ENCODE results near the gene FOXD3.

Gene FOXD3

DNA sequence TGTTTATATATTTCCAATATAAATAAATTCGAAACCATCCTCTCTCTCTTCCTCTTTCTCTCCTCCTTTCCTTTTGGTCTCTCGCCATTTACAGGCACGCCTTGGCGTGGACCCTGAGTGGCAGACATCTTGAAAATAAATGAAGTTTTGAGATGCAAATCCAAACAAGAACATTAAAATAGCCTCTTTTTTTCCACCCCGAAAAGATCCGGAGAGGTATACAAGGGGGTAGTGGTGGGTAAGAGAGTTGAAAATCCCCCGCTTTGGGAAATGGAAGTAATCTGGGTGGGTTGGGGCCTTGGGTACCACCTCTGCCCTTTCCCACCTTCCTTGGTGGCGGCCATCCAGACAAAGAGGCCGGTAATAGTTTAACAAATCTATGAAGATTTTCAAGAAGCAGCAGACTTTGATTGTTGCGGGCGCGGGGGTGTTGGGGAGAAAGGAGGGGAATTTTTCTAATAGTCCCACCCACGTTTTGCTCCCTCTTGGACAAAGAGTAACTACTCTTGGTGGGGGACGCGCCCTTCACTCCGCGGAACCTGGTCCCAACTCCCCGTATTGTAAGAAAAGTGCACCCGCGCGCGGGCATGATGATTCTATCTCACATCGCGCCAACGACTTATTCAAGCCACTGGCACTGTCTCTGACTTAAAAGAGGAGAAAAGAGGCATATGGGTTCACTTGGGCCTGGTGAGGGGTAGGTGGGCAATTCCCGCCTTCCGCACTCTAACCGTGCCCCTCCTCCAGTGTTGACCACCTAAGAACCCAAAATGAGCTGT lies 4.0 kb upstream of the FOXD3 start:
- Histone ChIP-seq H3K27ac (ENCODE audit: low read depth, low read length) (no peak overlapping the region), H3F3A (ENCODE audit: control insufficient read depth, insufficient read depth) (0 out of 2 replicates have a peak, but pooled peaks cover 3% of the 10 kb centered on the region), H3K36me3 (ENCODE audit: control insufficient read depth, low read length) (no peaks in the 10 kb centered on the region), H4K20me1 (ENCODE audit: control insufficient read depth, insufficient read depth, low read depth, low read length) (no peaks in the 10 kb centered on the region), H3K9me3 (ENCODE audit: control insufficient read depth, insufficient read depth, low read length) (peaks cover 4% of the 10 kb centered on the region; the same call in 1 of the 2 replicates), H3K4me3 (ENCODE audit: low read length) (peak overlapping the region; percentile 70), H3K27me3 (ENCODE audit: control insufficient read depth, low read length) (no peaks in the 10 kb centered on the region), H3K9me2 (replicated peaks; ENCODE audit: control insufficient read depth, low read length) (no peaks in the 10 kb centered on the region), H3K79me2 (ENCODE audit: control insufficient read depth, low read length) (no peaks in the 10 kb centered on the region), H3K4me1 (ENCODE audit: control insufficient read depth, low read length) (peaks cover 12% of the 10 kb centered on the region), H3K4me2 (ENCODE audit: low read length) (peak overlapping the region; percentile 71)
- no peak for TF ChIP-seq EZH2phosphoT487 (IDR thresholded peaks at IDR 0.05; ENCODE audit: borderline replicate concordance, low read length)
- TF ChIP-seq, protein P1, sequence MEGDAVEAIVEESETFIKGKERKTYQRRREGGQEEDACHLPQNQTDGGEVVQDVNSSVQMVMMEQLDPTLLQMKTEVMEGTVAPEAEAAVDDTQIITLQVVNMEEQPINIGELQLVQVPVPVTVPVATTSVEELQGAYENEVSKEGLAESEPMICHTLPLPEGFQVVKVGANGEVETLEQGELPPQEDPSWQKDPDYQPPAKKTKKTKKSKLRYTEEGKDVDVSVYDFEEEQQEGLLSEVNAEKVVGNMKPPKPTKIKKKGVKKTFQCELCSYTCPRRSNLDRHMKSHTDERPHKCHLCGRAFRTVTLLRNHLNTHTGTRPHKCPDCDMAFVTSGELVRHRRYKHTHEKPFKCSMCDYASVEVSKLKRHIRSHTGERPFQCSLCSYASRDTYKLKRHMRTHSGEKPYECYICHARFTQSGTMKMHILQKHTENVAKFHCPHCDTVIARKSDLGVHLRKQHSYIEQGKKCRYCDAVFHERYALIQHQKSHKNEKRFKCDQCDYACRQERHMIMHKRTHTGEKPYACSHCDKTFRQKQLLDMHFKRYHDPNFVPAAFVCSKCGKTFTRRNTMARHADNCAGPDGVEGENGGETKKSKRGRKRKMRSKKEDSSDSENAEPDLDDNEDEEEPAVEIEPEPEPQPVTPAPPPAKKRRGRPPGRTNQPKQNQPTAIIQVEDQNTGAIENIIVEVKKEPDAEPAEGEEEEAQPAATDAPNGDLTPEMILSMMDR (IDR thresholded peaks at IDR 0.05; ENCODE audit: low read depth, low read length, poor library complexity, severe bottlenecking) = no peak

DNA sequence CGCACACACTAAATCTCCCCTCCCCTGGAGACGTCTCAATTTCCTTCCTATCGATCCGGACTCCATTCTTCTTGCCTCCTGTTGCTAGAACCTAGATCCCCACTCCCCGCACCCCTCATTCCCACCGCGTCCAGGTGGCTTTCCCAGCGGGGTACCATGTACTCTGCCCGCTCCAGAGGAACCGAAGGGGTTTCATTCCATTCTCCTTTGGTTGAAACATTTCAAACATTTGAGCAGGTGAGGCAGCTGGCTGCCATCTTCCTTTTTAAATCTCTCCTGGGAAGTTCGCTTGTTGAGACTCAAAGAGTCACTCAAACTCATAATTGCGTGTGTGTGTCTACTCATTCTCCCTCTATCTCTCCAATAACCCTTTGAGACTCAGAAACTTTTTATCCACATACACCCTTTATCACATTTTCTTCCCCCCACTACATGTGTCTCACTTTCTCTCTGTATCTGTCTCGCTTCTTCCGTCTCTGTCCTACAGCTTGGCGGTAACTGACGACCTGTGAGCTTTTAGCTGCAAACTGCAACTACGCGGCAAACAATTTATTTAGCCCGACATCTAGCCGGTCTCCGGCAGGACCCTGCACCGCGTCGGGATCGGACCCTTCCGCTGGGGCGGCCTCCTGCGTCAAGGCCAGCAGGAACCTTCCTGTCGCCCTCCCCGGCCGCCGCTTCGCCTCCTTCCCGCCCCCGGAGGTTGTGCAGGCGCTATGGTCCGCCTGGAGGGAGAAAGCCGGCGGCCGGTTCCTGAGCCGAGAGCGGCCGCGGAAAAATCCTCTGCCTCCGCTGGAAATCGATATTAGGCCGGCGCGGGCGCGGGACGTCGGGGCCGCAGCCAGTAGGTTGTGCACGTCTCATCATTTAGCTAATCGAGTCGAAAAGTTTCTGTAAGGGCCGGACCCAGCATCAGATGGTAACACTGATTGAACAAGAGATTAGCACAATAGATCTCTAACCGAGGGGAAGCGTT lies 3.0 kb upstream of the FOXD3 start:
- Histone ChIP-seq H3K27me3 (ENCODE audit: control insufficient read depth, low read length) (no peaks in the 10 kb centered on the region), H3K79me2 (ENCODE audit: control insufficient read depth, low read length) (no peaks in the 10 kb centered on the region), H4K20me1 (ENCODE audit: control insufficient read depth, insufficient read depth, low read depth, low read length) (no peaks in the 10 kb centered on the region), H3K36me3 (ENCODE audit: control insufficient read depth, low read length) (no peaks in the 10 kb centered on the region), H3K4me3 (ENCODE audit: low read length) (no peak overlapping the region), H3F3A (ENCODE audit: control insufficient read depth, insufficient read depth) (no peaks in the 10 kb centered on the region), H3K9me2 (replicated peaks; ENCODE audit: control insufficient read depth, low read length) (no peaks in the 10 kb centered on the region), H3K9me3 (ENCODE audit: control insufficient read depth, insufficient read depth, low read length) (peaks cover 4% of the 10 kb centered on the region; the same call in 1 of the 2 replicates), H3K4me2 (ENCODE audit: low read length) (no peak overlapping the region), H3K4me1 (ENCODE audit: control insufficient read depth, low read length) (peaks cover 12% of the 10 kb centered on the region), H3K27ac (ENCODE audit: low read depth, low read length) (no peak overlapping the region)
- TF ChIP-seq, protein P1 (IDR thresholded peaks at IDR 0.05; ENCODE audit: low read depth, low read length, poor library complexity, severe bottlenecking) = no peak
- no peak for TF ChIP-seq EZH2phosphoT487 (IDR thresholded peaks at IDR 0.05; ENCODE audit: borderline replicate concordance, low read length)

DNA sequence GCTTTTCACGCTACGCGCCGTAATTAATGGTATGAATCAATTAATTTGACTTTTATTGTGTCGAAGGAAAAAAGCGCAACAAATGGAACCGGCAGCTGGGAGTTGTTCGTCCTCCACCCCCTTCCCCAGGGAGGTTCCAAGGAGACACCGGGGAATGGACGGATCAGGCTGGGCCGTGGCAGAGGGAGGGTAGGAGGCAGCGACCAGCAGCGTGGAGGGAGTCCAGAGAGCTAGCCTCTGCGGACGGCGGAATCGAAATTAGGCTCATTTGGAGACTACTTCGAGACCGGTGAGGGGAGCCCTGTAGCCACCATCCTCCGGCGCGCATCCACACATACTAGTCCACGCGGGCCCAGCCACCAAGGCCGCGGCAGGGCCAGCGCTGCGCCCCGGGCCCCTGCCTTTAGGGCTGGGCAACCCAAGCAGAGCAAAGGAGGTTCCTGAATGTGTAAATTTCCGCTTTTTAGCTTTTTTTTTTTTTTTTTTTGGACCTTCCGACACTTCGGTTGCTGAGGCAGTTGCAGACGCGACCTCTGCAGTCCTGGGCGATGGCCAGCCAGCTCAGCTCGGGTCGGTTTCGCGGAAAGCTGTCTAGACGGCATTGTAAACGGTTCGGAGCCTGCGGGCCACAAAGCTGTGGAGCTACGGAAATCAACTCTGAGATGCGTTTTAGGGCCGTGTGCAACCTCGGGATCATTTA lies 2.2 kb upstream of the FOXD3 start:
- H3F3A ChIP-seq (ENCODE audit: control insufficient read depth, insufficient read depth) = peaks cover 2% of the 10 kb centered on the region; the same call in 1 of the 2 replicates
- H3K4me3 ChIP-seq (ENCODE audit: low read length) = no peak overlapping the region
- H3K27me3 ChIP-seq (ENCODE audit: control insufficient read depth, low read length) = no peaks in the 10 kb centered on the region
- no peak overlapping the region for H3K4me2 ChIP-seq (ENCODE audit: low read length)
- no peaks in the 10 kb centered on the region for H3K9me2 ChIP-seq (replicated peaks; ENCODE audit: control insufficient read depth, low read length)
- no peaks in the 10 kb centered on the region for H3K36me3 ChIP-seq (ENCODE audit: control insufficient read depth, low read length)
- no peak overlapping the region for H3K27ac ChIP-seq (ENCODE audit: low read depth, low read length)
- peaks cover 12% of the 10 kb centered on the region for H3K4me1 ChIP-seq (ENCODE audit: control insufficient read depth, low read length)
- no peaks in the 10 kb centered on the region for H4K20me1 ChIP-seq (ENCODE audit: control insufficient read depth, insufficient read depth, low read depth, low read length)
- TF ChIP-seq, protein P1 (IDR thresholded peaks at IDR 0.05; ENCODE audit: low read depth, low read length, poor library complexity, severe bottlenecking) = no peak
- TF ChIP-seq EZH2phosphoT487 (IDR thresholded peaks at IDR 0.05; ENCODE audit: borderline replicate concordance, low read length) = no peak
- H3K79me2 ChIP-seq (ENCODE audit: control insufficient read depth, low read length) = no peaks in the 10 kb centered on the region
- H3K9me3 ChIP-seq (ENCODE audit: control insufficient read depth, insufficient read depth, low read length) = peaks cover 4% of the 10 kb centered on the region; the same call in 1 of the 2 replicates

Data from DOHH2 (cell line).